ENCODE data around the gene TMEM231. TPM values are rescaled to one million over a fixed set of nuclear protein-coding genes. Genes with fewer than 3 reads are reported as not detected.

TMEM231 gene
- total and polyA plus RNA-seq, 2 of the 8 experiments (the other 6 are each of a cell fraction or from before 2014, with no cell fraction given): 8.3 to 26.7 TPM

GRCh38 chr16:75497558-75497957 lies 58.5 kb downstream of the TMEM231 start (continued):
- no peak for TF ChIP-seq CHD7 (IDR thresholded peaks at IDR 0.05; ENCODE audit: insufficient replicate concordance, low read length)
- no peak for TF ChIP-seq CREB1 (IDR thresholded peaks at IDR 0.05)
- TF ChIP-seq RFX5 (IDR thresholded peaks at IDR 0.05; ENCODE audit: borderline replicate concordance, low read depth, low read length): no peak
- TF ChIP-seq RAD21 (IDR thresholded peaks at IDR 0.05 in 1 of 2, conservative IDR thresholded peaks at IDR 0.05 in 1 of 2; ENCODE audit: low read depth in 2 of 2, low read length in 2 of 2): no peak
